GM19372 (cell line): ENCODE data around the gene NID2.

Experiments used
- ATAC-seq: cut with Tn5 transposase; IDR thresholded peaks from one replicate; pipeline ENCODE4 v1.9.1; 2021; ENCODE audit warnings: mild to moderate bottlenecking, low read depth, moderate library complexity; ENCODE audit not compliant: unreplicated experiment

The NID2 gene

GRCh38 chr14:52080808-52081755 lies 12.2 kb upstream of the NID2 start:
- ATAC-seq = no peak

- no peak for ATAC-seq
Measured at GRCh38 chr14:52080158-52080800, 11.4 kb upstream of the NID2 start.

- ATAC-seq = no peak
Measured at GRCh38 chr14:52079239-52079959, 10.5 kb upstream of the NID2 start.

- ATAC-seq = no peak
Measured at GRCh38 chr14:52078721-52079120, 9.9 kb upstream of the NID2 start.

- ATAC-seq = no peak
Measured at GRCh38 chr14:52078095-52078531, 9.3 kb upstream of the NID2 start.

- ATAC-seq = no peak
Measured at GRCh38 chr14:52077256-52077979, 8.6 kb upstream of the NID2 start.

- ATAC-seq = no peak
Measured at GRCh38 chr14:52076334-52076733, 7.5 kb upstream of the NID2 start.

- ATAC-seq = no peak
Measured at GRCh38 chr14:52075371-52075770, 6.5 kb upstream of the NID2 start.

GRCh38 chr14:52073251-52073650 lies 4.4 kb upstream of the NID2 start:
- no peak for ATAC-seq

- ATAC-seq = no peak
Measured at GRCh38 chr14:52072266-52072780, 3.5 kb upstream of the NID2 start.

GRCh38 chr14:52071675-52072074 lies 2.8 kb upstream of the NID2 start:
- ATAC-seq = no peak

- no peak for ATAC-seq
Measured at GRCh38 chr14:52070051-52070431, 1.2 kb upstream of the NID2 start.

GRCh38 chr14:52069307-52070050 lies 620 bp upstream of the NID2 start:
- no peak for ATAC-seq

- ATAC-seq = no peak
Measured at GRCh38 chr14:52067873-52068614, 815 bp downstream of the NID2 start.

- no peak for ATAC-seq
Measured at GRCh38 chr14:52064174-52064573, 4.7 kb downstream of the NID2 start.

GRCh38 chr14:52063052-52063462 lies 5.8 kb downstream of the NID2 start:
- no peak for ATAC-seq

GRCh38 chr14:52061890-52062289 lies 7.0 kb downstream of the NID2 start:
- no peak for ATAC-seq

GRCh38 chr14:52061390-52061789 lies 7.5 kb downstream of the NID2 start:
- ATAC-seq = no peak

GRCh38 chr14:52060080-52060479 lies 8.8 kb downstream of the NID2 start:
- ATAC-seq = no peak
